SK-N-SH (cell line): Measurements from ENCODE around the gene RGPD4.

Experiments
- CHD2 ChIP-seq: fragments of 150-350 bp; IDR thresholded peaks from 2 replicates; pipeline ENCODE4 v1.6.1; 2018; ENCODE audit warnings: low read length; ENCODE audit not compliant: partially characterized antibody
- CTCF ChIP-seq: fragments of 200-600 bp; sonication (generic); IDR thresholded peaks from 2 replicates; pipeline ENCODE4 v1.6.1; 2017; ENCODE audit warnings: antibody characterized with exemption, mild to moderate bottlenecking, moderate library complexity
- EP300 ChIP-seq, 2 experiments: IDR thresholded peaks; 2 replicates each; pipeline versions ENCODE4 v1.4.0 to v1.6.1; 2012; ENCODE audit warnings: borderline replicate concordance in 1 of 2, low read depth in 1 of 2, low read length in 1 of 2
- EZH2phosphoT487 ChIP-seq: fragments of 200-600 bp; sonication (generic); IDR thresholded peaks from 2 replicates; pipeline ENCODE4 v1.6.1; 2017; ENCODE audit warnings: low read depth, mixed run types, mild to moderate bottlenecking, antibody characterized with exemption, moderate library complexity, borderline replicate concordance
- FOXJ3 ChIP-seq: sonication (generic); formaldehyde crosslinking; IDR thresholded peaks from 2 replicates; pipeline ENCODE4 v1.5.1; 2020; ENCODE audit warnings: mild to moderate bottlenecking, missing genetic modification reagents
- FOXM1 ChIP-seq: IDR thresholded peaks from 2 replicates; pipeline ENCODE4 v1.4.0; 2012; ENCODE audit warnings: low read depth, mild to moderate bottlenecking
- MXI1 ChIP-seq: IDR thresholded peaks from 2 replicates; pipeline ENCODE4 v1.6.1; 2012; ENCODE audit warnings: mild to moderate bottlenecking, low read depth, low read length, improper control_type of control experiment
- POLR2AphosphoS5 ChIP-seq: IDR thresholded peaks from 2 replicates; pipeline ENCODE4 v1.6.1; 2012; ENCODE audit warnings: low read depth, low read length
- RXRA ChIP-seq: IDR thresholded peaks from 2 replicates; pipeline ENCODE4 v1.4.0; 2012; ENCODE audit warnings: low read depth, mild to moderate bottlenecking, borderline replicate concordance
- TEAD4 ChIP-seq: IDR thresholded peaks from 2 replicates; pipeline ENCODE4 v1.4.0; 2012; ENCODE audit warnings: mild to moderate bottlenecking, borderline replicate concordance; ENCODE audit not compliant: insufficient read depth
- USF1 ChIP-seq: IDR thresholded peaks from 2 replicates; pipeline ENCODE4 v1.4.0; 2012; ENCODE audit warnings: low read depth, borderline replicate concordance
- YY1 ChIP-seq: IDR thresholded peaks from 2 replicates; pipeline ENCODE4 v1.4.0; 2012; ENCODE audit warnings: low read depth, mild to moderate bottlenecking

GRCh38 chr2:107808959-107809358 lies 17.7 kb upstream of the RGPD4 start:
- TF ChIP-seq RXRA (no peak), CTCF (no peak), TEAD4 (no peak), POLR2AphosphoS5 (no peak), MXI1 (no peak), CHD2 (no peak), YY1 (no peak), FOXM1 (no peak), EP300 (IDR thresholded peaks at IDR 0.05; ENCODE audit: borderline replicate concordance in 1 of 2, low read depth in 1 of 2, low read length in 1 of 2) (no peak), USF1 (no peak), EZH2phosphoT487 (no peak), FOXJ3 (no peak)
